ENCODE results near the gene LRP1B.

LRP1B gene

DNA sequence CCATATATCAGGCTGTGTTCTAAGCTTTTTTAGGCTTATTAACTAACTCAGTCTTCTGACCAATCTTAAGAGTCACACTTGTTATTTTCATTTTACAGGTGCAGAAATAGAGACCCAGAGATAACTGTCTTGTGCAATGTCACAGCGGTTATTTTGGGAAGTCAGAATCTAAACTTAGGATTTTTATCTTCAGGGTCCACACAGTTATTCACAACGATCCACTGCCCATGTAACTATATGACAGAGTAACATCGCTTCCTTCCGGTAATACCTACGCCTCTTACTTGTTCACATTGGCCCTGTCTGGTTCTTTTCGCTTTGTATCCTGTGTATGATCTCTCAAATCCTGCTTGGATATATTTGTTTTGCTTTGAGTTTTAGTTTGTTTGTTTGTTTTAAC is 631.7 kb downstream of the LRP1B start:
- DNase-seq = no peak

DNA sequence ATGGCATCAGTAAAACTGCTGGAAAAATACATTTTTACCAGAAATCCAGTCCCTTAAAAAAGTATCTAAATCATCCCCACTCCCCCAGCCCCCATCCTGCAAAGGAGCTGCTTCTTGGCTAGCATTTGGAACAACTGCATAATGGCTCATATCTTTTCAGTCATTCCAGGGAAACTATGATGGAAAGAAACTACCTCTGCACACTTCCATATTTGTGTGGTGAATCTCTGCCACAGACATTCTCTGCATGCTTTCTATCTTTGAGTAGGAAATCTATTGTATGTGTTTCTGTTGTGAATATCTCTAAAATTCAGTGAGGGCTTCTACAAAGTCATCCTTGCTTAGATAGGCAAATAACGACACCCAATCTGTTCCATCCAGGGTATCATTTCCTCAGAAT is 632.3 kb downstream of the LRP1B start:
- DNase-seq = no peak

DNA sequence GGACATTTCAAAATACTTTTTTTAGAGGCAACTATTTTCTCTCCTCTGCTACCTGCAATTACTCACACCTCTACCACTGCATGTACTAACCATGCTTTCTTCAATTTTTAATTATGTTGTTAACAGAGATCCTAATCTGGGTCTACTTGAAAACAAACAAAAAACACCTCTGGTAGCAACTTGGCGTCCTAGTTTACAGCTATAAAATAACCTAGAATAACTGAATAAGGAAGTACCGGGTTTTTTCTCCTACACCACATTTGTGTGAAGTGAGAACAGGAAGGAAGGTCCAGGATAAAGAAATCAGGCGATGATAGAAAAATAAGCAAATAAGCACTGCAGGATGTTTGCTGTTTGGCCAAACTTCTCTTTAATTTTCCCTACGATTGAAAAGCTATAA is 633.5 kb downstream of the LRP1B start:
- DNase-seq = no peak

- no peak for DNase-seq
Observed at GRCh38 chr2:141496810-141497209, 634.0 kb downstream of the LRP1B start.

DNA sequence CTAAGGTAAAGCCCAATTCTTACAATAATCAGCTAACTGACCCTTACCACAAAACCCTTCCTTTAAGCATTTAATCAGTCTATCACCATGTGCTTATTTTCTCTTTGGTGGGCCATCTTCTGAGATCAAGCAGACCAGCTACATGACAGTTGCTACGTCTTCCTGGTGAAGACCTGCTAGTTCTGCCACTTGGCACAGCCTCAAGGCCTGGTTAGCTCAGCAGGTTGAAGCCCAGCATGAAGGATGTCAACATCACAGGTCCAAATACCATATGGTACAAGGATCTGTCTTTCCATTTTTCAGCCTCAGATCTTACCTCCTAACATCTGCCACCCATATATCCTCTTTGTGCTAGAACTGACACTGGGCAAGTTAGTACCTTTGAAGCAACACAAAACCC is 636.9 kb downstream of the LRP1B start:
- no peak for DNase-seq

GRCh38 chr2:141492816-141493215 is 638.0 kb downstream of the LRP1B start:
- DNase-seq = no peak

DNA sequence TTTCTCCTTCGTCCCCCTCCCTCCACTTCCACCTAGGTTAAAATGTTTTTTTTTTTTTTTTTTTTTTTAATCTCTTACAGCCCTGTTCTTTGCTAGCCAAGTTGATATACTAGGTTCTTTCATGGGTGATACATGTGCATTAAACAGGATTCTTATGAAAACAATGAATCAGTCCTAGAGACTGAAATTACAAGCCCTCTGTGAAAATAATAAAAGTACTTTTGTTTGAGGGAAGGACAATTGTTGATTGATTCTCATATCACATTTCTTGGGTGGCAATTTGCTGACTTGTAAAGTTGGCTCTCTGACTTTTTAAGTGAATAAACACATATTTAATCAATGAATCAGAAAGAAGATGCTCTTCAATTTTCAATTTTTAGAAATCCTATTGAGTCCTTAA is 639.9 kb downstream of the LRP1B start:
- DNase-seq = no peak

GRCh38 chr2:141482697-141483096 is 648.1 kb downstream of the LRP1B start:
- DNase-seq = no peak

DNA sequence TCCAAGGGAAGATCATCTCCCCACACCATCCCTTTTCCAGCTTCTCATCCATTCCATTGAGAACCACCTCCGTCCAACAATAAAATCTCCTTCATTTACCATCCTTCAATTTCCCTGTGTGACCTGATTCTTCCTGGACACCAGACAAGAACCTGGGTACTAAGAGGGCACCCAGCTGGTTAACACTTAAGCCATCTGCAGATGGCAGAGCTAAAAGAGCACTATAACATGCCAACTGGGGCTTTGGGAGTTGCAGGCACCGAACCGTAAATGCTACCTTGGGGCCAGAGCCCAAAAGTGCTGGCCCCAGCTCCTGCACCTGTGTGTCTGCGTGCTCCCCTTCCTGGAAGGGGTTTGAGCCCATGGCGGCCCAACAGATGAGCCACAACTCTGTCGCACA is 655.0 kb downstream of the LRP1B start:
- no peak for DNase-seq

- no peak for DNase-seq
Observed at GRCh38 chr2:141468761-141469160, 662.1 kb downstream of the LRP1B start.

GRCh38 chr2:141467331-141467730 is 663.5 kb downstream of the LRP1B start:
- no peak for DNase-seq

DNA sequence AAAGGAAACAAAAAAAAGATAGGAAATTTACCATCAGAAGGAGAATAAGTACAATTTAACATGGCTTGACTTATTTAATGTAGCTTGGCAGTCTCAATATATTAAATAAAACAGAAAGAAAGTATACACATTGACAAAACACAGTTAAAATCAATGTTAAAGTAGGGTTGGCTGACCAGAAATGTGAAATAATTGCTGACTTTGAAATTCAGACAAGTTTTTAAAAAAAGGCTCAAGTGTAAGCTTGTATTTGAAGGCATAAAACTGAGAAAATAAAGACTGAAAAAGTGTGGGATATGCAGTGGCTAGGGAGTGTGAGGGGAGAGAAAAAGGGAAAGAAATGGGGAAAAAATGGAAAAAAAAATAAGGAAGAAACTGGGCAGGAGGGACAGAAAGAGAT is 665.8 kb downstream of the LRP1B start:
- no peak for DNase-seq

DNA sequence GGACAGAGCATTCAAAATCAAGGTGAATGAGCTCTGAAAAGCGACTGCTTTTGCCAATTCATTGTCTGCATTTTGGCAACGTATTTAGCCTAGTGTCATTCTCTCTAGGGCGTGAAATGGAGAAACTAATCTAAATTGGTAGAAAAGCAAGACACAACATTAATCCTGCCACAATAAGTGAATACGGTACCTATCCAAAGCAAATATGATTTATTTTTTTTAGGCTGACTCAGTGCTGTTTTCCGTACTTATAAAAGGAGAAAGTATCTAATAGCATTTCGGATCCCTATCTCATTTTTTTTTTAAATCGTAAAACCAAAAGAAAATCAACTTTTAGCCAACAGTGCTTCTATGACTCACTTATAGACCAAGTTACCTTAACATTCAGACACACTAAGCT is 672.5 kb downstream of the LRP1B start:
- no peak for DNase-seq

GRCh38 chr2:141455877-141456276 is 674.9 kb downstream of the LRP1B start:
- DNase-seq = no peak

DNA sequence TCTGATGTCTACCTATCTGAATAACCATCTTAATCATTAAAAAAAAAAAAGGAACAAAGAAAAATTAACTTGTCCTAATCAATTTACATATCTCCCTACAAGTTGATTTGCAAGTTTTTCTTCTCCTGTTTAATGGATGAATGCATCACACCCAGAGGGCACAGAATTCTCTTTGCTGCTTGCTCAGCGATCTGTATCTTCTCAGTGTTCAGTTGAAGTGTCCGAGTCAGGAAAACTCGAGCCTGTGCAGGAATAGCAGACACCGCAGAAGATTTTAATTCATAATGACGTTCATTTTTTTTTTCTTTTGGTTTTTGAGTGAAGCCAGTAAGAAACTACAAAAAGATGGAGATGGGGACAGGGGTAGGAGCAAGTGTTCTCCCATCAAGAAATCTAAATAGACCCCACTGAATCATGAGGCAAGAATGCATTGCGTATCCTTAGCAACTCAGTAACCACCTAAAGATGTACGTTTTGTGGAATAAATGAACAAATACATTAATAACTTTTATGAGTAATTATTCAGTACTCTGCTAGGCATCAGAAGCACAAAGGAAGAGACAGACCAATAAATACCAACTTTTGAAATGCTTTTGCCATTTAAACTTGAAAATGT is 675.5 kb downstream of the LRP1B start:
- DNase-seq = no peak

DNA sequence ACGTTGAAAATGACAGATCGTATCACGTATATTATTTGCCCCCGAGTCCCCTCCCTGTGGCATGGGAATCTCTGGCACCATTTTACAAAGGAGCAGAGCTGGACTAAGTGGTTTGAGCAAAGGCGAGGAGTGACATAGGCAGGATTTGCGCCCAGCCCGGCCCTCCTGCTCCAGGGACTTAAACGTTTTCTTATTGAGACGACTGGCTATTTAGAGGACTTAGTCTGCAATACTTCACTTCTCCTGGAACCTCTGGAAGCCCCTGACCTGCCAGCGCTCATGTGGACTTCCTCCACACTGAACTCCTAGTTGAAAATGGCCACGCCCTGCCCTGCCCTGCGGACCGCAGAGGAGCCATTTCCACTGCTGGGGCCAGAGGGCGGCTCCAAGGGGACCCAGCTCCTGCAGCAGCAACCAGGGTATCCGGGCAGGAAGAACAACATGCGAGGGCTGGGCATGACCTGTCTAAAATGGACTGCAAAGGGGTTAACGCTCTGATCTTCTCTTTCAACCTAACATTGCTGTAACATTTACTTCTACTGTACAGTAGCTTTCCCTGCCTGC is 690.7 kb downstream of the LRP1B start:
- no peak for DNase-seq

- DNase-seq = no peak
Observed at GRCh38 chr2:141439524-141439923, 691.3 kb downstream of the LRP1B start.

- no peak for DNase-seq
Observed at GRCh38 chr2:141438536-141438935, 692.3 kb downstream of the LRP1B start.

- DNase-seq = no peak
Observed at GRCh38 chr2:141437521-141437920, 693.3 kb downstream of the LRP1B start.

DNA sequence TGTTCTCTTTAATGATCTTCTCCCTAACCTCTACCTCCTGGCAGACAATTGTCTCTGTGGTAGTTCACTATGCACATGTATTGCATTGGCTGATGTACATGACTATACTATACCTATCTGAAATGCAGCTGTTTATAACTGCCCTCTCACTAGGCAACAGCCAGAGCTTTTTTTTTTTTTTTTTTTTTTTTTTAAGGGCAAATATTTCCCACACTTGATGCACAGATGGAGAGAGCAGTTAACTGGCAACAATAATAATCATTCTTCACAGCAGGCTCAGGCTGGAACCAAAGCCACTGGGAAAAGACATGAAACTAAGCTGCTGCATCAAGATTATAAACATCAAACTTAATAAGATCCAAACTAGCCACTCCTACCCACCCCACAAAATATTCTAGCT is 707.7 kb downstream of the LRP1B start:
- DNase-seq = no peak

GRCh38 chr2:141417246-141417797 is 713.5 kb downstream of the LRP1B start:
- no peak for DNase-seq

DNA sequence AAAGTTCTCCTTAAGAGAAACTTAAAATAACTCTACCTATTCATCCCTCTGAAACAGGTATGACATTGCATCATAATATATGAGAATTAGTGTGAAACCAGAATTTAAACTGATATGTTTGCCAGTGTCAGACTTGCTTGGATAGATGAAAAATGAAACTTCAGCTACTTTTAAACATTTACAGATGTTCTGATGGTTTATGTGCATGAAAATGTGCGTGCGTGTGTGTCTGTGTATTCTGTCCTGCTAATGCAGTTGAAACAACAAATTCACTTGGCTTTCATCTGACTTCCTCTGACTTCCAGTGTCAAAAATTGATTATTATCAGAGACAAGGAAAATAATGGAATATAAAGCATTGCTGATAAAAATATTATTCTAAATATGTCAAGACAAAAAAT is 719.4 kb downstream of the LRP1B start:
- no peak for DNase-seq

- no peak for DNase-seq
Observed at GRCh38 chr2:141399270-141399669, 731.5 kb downstream of the LRP1B start.

DNA sequence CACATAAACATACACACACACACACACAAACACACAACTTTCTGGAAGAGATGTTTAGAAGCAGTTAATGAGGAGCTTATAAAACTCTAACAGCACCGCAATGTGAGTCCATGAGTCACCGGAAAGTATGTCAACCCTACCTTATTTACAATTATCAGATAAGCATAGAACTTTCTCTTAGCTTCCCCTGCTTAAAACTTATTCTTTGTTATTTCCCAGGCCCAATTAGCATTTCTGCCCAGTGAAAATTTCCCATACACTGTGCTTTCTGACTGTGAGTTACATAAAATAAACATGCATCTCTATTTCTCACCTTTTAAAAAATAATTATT is 737.6 kb downstream of the LRP1B start:
- DNase-seq = no peak

GRCh38 chr2:141392517-141393213 is 738.2 kb downstream of the LRP1B start:
- DNase-seq = no peak
